Measurements from ENCODE around the gene CNBD2.

GRCh38 chr20:36018208-36018988, 50.0 kb downstream of the CNBD2 start:
- TF ChIP-seq CTCF (IDR thresholded peaks at IDR 0.05) (no peak), POLR2A (IDR thresholded peaks at IDR 0.05) (no peak)
